MCF 10A (cell line): ENCODE results near the gene MXRA8. TPM values are rescaled to one million over a fixed set of nuclear protein-coding genes. Genes with fewer than 3 reads are reported as not detected.

ENCODE experiments used
- BruUV-seq: library from RNA; stranded (reverse); fragments of 400-500 nt; replicated peaks from 2 replicates; lab custom pipeline; 2021; lab: Mats Ljungman, UMichigan
- CTCF ChIA-PET: fragments of 300-600 bp; sonication (Branson Sonifier 250); formaldehyde crosslinking; extraction: SDS; loops from one replicate; lab custom pipeline; 2021; ENCODE audit warnings: antibody characterized with exemption, inconsistent platforms; lab: Yijun Ruan, JAX
- POLR2A ChIA-PET: fragments of 300-600, 350-650 bp; sonication (Branson Sonifier 250); formaldehyde crosslinking; extraction: SDS; loops from one replicate; lab custom pipeline; 2020; ENCODE audit warnings: antibody characterized with exemption, inconsistent platforms; lab: Yijun Ruan, JAX
- DNase-seq: peaks from one replicate; pipeline ENCODE4 v3.0.0-alpha.2; 2018; ENCODE audit not compliant: unreplicated experiment
- H3K27ac Mint-ChIP-seq: one replicate; pipeline ENCODE4 v1.8.0; 2022; ENCODE audit warnings: mild to moderate bottlenecking, low read depth, mixed read lengths; ENCODE audit not compliant: unreplicated experiment
- H3K27me3 Mint-ChIP-seq: one replicate; pipeline ENCODE4 v1.8.0; 2022; ENCODE audit warnings: mixed read lengths; ENCODE audit not compliant: insufficient read depth, unreplicated experiment
- H3K36me3 Mint-ChIP-seq: one replicate; pipeline ENCODE4 v1.8.0; 2022; ENCODE audit warnings: mild to moderate bottlenecking, moderate library complexity, mixed read lengths; ENCODE audit not compliant: insufficient read depth, unreplicated experiment
- H3K4me1 Mint-ChIP-seq: one replicate; pipeline ENCODE4 v1.8.0; 2022; ENCODE audit warnings: mixed read lengths; ENCODE audit not compliant: insufficient read depth, unreplicated experiment
- H3K4me3 Mint-ChIP-seq: one replicate; pipeline ENCODE4 v1.8.0; 2022; ENCODE audit warnings: mild to moderate bottlenecking, moderate library complexity, mixed read lengths; ENCODE audit not compliant: unreplicated experiment
- H3K9me3 Mint-ChIP-seq: one replicate; pipeline ENCODE4 v1.8.0; 2022; ENCODE audit warnings: mixed read lengths; ENCODE audit not compliant: unreplicated experiment
- CTCF ChIP-seq: fragments of 200-600 bp; IDR thresholded peaks from one replicate; pipeline ENCODE4 v1.8.0; 2022; ENCODE audit warnings: antibody characterized with exemption, mild to moderate bottlenecking; ENCODE audit not compliant: unreplicated experiment
- intact Hi-C: fragments of 100-400 bp; cut with micrococcal nuclease; formaldehyde crosslinking; loops from 2 replicates; pipeline ENCODE4 v1.14.1; 2022
- total RNA-seq: library from RNA; stranded (reverse); gene quantifications from 2 replicates; pipeline ENCODE4 v1.2.3, GENCODE V29; 2022

MXRA8 gene
- total RNA-seq, 1 experiment from 2014 or later, result not detected

GRCh38 chr1:1306070-1306660 lies 52.2 kb downstream of the MXRA8 start:
- Mint-ChIP-seq H3K9me3 (no peaks in the 10 kb centered on the region), H3K4me3 (peak overlapping the region; percentile 81), H3K36me3 (peaks cover 25% of the 10 kb centered on the region), H3K27ac (peak overlapping the region; percentile 63), H3K27me3 (no peaks in the 10 kb centered on the region), H3K4me1 (peaks cover 23% of the 10 kb centered on the region)
- CTCF ChIA-PET, result interaction anchor here (1.3 kb wide), 1 partner anchor 38 kb away, joined by 3 read pairs; no protein-coding TSS in a partner anchor
- TF ChIP-seq CTCF, result no peak
- no TSS peak for BruUV-seq
- intact Hi-C loops, result no loop called here
- POLR2A ChIA-PET, result interaction anchor here (0.9 to 1.6 kb wide), 6 partner anchors 12 to 285 kb away, joined by 3 to 8 read pairs (median 5); no protein-coding TSS in a partner anchor
- no peak for DNase-seq

- Mint-ChIP-seq H3K9me3 (no peaks in the 10 kb centered on the region), H3K27me3 (no peaks in the 10 kb centered on the region), H3K36me3 (peaks cover 19% of the 10 kb centered on the region), H3K4me3 (peak overlapping the region; percentile 81), H3K27ac (peak overlapping the region; percentile 63), H3K4me1 (peaks cover 23% of the 10 kb centered on the region)
- no TSS peak for BruUV-seq
- DNase-seq, result peak; percentile 82
- ChIA-PET CTCF (interaction anchor here (0.9 to 1.1 kb wide), 4 partner anchors 13 to 183 kb away, joined by 3 to 4 read pairs (median 4); no protein-coding TSS in a partner anchor), POLR2A (interaction anchor here (0.9 to 1.6 kb wide), 10 partner anchors 13 to 284 kb away, joined by 3 to 8 read pairs (median 6); partner anchors contain the start of genes AURKAIP1 and UBE2J2)
- peak; percentile 17 for TF ChIP-seq CTCF
- intact Hi-C loops, result no loop called here
These were observed 52.9 kb downstream of the MXRA8 start for GRCh38 chr1:1305300-1306069.

GRCh38 chr1:1304331-1305299 lies 53.7 kb downstream of the MXRA8 start:
- TF ChIP-seq CTCF, result no peak
- Mint-ChIP-seq H3K4me3 (peak overlapping the region; percentile 81), H3K4me1 (peaks cover 23% of the 10 kb centered on the region), H3K9me3 (no peaks in the 10 kb centered on the region), H3K36me3 (peaks cover 16% of the 10 kb centered on the region), H3K27me3 (no peaks in the 10 kb centered on the region), H3K27ac (no peak overlapping the region)
- POLR2A ChIA-PET, result interaction anchor here (0.9 to 1.6 kb wide), 11 partner anchors 13 to 283 kb away, joined by 3 to 8 read pairs (median 5); partner anchors contain the start of genes AURKAIP1 and UBE2J2
- intact Hi-C loops, result no loop called here
- no TSS peak for BruUV-seq
- CTCF ChIA-PET, result interaction anchor here (0.7 to 1.1 kb wide), 5 partner anchors 12 to 182 kb away, joined by 3 to 4 read pairs (median 4); no protein-coding TSS in a partner anchor
- DNase-seq, result peak; percentile 71
